AG08395 (cell line): ENCODE results near the gene OVCH1.
A peak's percentile ranks its signal among the peaks of the same experiment; 100 is the strongest.

Source experiments
- DNase-seq: peaks from one replicate; pipeline ENCODE4 v3.0.0; 2012; ENCODE audit warnings: mixed read lengths, low spot score

OVCH1 gene

GRCh38 chr12:29497588-29497987, at the start of gene OVCH1:
TSS of gene OVCH1 (minus strand) at chr12:29497686. CDS start at chr12:29497686, 0 bp downstream.
- DNase-seq = no peak

- DNase-seq = peak; percentile 66
Measured at GRCh38 chr12:29547151-29547632, 49.7 kb upstream of the OVCH1 start.

- DNase-seq = no peak
Measured at GRCh38 chr12:29546000-29546399, 48.5 kb upstream of the OVCH1 start.

- DNase-seq = no peak
Measured at GRCh38 chr12:29545102-29545467, 47.6 kb upstream of the OVCH1 start.

- no peak for DNase-seq
Measured at GRCh38 chr12:29544428-29545101, 47.1 kb upstream of the OVCH1 start.

GRCh38 chr12:29543036-29543435, 45.5 kb upstream of the OVCH1 start:
- DNase-seq = no peak

GRCh38 chr12:29537298-29537697, 39.8 kb upstream of the OVCH1 start:
- peak; percentile 9 for DNase-seq

GRCh38 chr12:29534935-29535334, 37.4 kb upstream of the OVCH1 start:
- no peak for DNase-seq

GRCh38 chr12:29533815-29534489, 36.5 kb upstream of the OVCH1 start:
- no peak for DNase-seq

GRCh38 chr12:29531471-29531870, 34.0 kb upstream of the OVCH1 start:
- no peak for DNase-seq

GRCh38 chr12:29530436-29530835, 33.0 kb upstream of the OVCH1 start:
- DNase-seq = no peak

- no peak for DNase-seq
Measured at GRCh38 chr12:29528161-29528560, 30.7 kb upstream of the OVCH1 start.

- no peak for DNase-seq
Measured at GRCh38 chr12:29521951-29522350, 24.5 kb upstream of the OVCH1 start.

GRCh38 chr12:29519585-29520182, 22.2 kb upstream of the OVCH1 start:
- DNase-seq = peak; percentile 40

- DNase-seq = no peak
Measured at GRCh38 chr12:29518407-29518806, 20.9 kb upstream of the OVCH1 start.

GRCh38 chr12:29517264-29517663, 19.8 kb upstream of the OVCH1 start:
- DNase-seq = no peak

- DNase-seq = peak; percentile 5
Measured at GRCh38 chr12:29516431-29516875, 19.0 kb upstream of the OVCH1 start.

- no peak for DNase-seq
Measured at GRCh38 chr12:29510591-29511185, 13.2 kb upstream of the OVCH1 start.

- DNase-seq = no peak
Measured at GRCh38 chr12:29509503-29509902, 12.0 kb upstream of the OVCH1 start.

- DNase-seq = no peak
Measured at GRCh38 chr12:29508949-29509348, 11.5 kb upstream of the OVCH1 start.

- DNase-seq = no peak
Measured at GRCh38 chr12:29505122-29505521, 7.6 kb upstream of the OVCH1 start.

GRCh38 chr12:29503283-29503682, 5.8 kb upstream of the OVCH1 start:
- DNase-seq = no peak

- no peak for DNase-seq
Measured at GRCh38 chr12:29499235-29499634, 1.7 kb upstream of the OVCH1 start.
